ENCODE data around the gene MAP1B. TPM values are rescaled to one million over a fixed set of nuclear protein-coding genes. Genes with fewer than 3 reads are reported as not detected.

Gene MAP1B
- total and polyA plus RNA-seq, 9 donors, result 23.5 to 55.0 (median 27.8) TPM

GRCh38 chr5:72210888-72211678 is 103.8 kb downstream of the MAP1B start:
- Histone ChIP-seq H3K4me3 (ENCODE audit: low read length) (no peak overlapping the region), H3K27ac (ENCODE audit: low read length) (peak overlapping the region; percentile 54), H3K36me3 (ENCODE audit: control insufficient read depth, insufficient read depth, low read length) (peaks cover 2% of the 10 kb centered on the region), H3K9me3 (replicated peaks; ENCODE audit: control insufficient read depth, low read depth, low read length) (no peaks in the 10 kb centered on the region), H3K27me3 (ENCODE audit: control insufficient read depth, insufficient read depth, low read length) (no peaks in the 10 kb centered on the region), H3K4me1 (ENCODE audit: control insufficient read depth, insufficient read depth, low read length) (peaks cover 2% of the 10 kb centered on the region)
- peak; percentile 44 for DNase-seq
- WGBS (ENCODE audit: insufficient coverage), result no CpG with 5 or more reads among the region's 6 CpGs

- H3K27me3 ChIP-seq (ENCODE audit: control insufficient read depth, insufficient read depth, low read length), result no peaks in the 10 kb centered on the region
- 92% methylated on average over 2 of the region's 2 CpGs for WGBS (ENCODE audit: insufficient coverage)
- no peak for DNase-seq
- no peak overlapping the region for H3K27ac ChIP-seq (ENCODE audit: low read length)
- peaks cover 2% of the 10 kb centered on the region for H3K4me1 ChIP-seq (ENCODE audit: control insufficient read depth, insufficient read depth, low read length)
- H3K4me3 ChIP-seq (ENCODE audit: low read length), result no peak overlapping the region
- H3K36me3 ChIP-seq (ENCODE audit: control insufficient read depth, insufficient read depth, low read length), result peaks cover 2% of the 10 kb centered on the region
- H3K9me3 ChIP-seq (replicated peaks; ENCODE audit: control insufficient read depth, low read depth, low read length), result no peaks in the 10 kb centered on the region
These were observed 104.9 kb downstream of the MAP1B start for GRCh38 chr5:72212171-72212570.

GRCh38 chr5:72213482-72213881 is 106.2 kb downstream of the MAP1B start:
- Histone ChIP-seq H3K4me3 (ENCODE audit: low read length) (no peak overlapping the region), H3K27me3 (ENCODE audit: control insufficient read depth, insufficient read depth, low read length) (no peaks in the 10 kb centered on the region), H3K27ac (ENCODE audit: low read length) (no peak overlapping the region), H3K4me1 (ENCODE audit: control insufficient read depth, insufficient read depth, low read length) (peaks cover 2% of the 10 kb centered on the region), H3K36me3 (ENCODE audit: control insufficient read depth, insufficient read depth, low read length) (peaks cover 13% of the 10 kb centered on the region), H3K9me3 (replicated peaks; ENCODE audit: control insufficient read depth, low read depth, low read length) (no peaks in the 10 kb centered on the region)
- no peak for DNase-seq
- WGBS (ENCODE audit: insufficient coverage), result 97% methylated on average over 4 of the region's 4 CpGs

- H3K9me3 ChIP-seq (replicated peaks; ENCODE audit: control insufficient read depth, low read depth, low read length), result no peaks in the 10 kb centered on the region
- no peak overlapping the region for H3K4me3 ChIP-seq (ENCODE audit: low read length)
- DNase-seq, result no peak
- no peak overlapping the region for H3K27ac ChIP-seq (ENCODE audit: low read length)
- peaks cover 20% of the 10 kb centered on the region for H3K36me3 ChIP-seq (ENCODE audit: control insufficient read depth, insufficient read depth, low read length)
- WGBS (ENCODE audit: insufficient coverage), result 100% methylated on average over 3 of the region's 4 CpGs
- H3K4me1 ChIP-seq (ENCODE audit: control insufficient read depth, insufficient read depth, low read length), result peaks cover 2% of the 10 kb centered on the region
- no peaks in the 10 kb centered on the region for H3K27me3 ChIP-seq (ENCODE audit: control insufficient read depth, insufficient read depth, low read length)
These were observed 106.9 kb downstream of the MAP1B start for GRCh38 chr5:72214168-72214567.

- Histone ChIP-seq H3K4me3 (ENCODE audit: low read length) (no peak overlapping the region), H3K4me1 (ENCODE audit: control insufficient read depth, insufficient read depth, low read length) (no peaks in the 10 kb centered on the region), H3K9me3 (replicated peaks; ENCODE audit: control insufficient read depth, low read depth, low read length) (no peaks in the 10 kb centered on the region), H3K36me3 (ENCODE audit: control insufficient read depth, insufficient read depth, low read length) (peaks cover 43% of the 10 kb centered on the region), H3K27me3 (ENCODE audit: control insufficient read depth, insufficient read depth, low read length) (no peaks in the 10 kb centered on the region), H3K27ac (ENCODE audit: low read length) (no peak overlapping the region)
- no peak for DNase-seq
- WGBS (ENCODE audit: insufficient coverage), result no CpG with 5 or more reads among the region's 3 CpGs
These were observed 109.5 kb downstream of the MAP1B start for GRCh38 chr5:72216756-72217155.

- Histone ChIP-seq H3K9me3 (replicated peaks; ENCODE audit: control insufficient read depth, low read depth, low read length) (no peaks in the 10 kb centered on the region), H3K27me3 (ENCODE audit: control insufficient read depth, insufficient read depth, low read length) (no peaks in the 10 kb centered on the region), H3K36me3 (ENCODE audit: control insufficient read depth, insufficient read depth, low read length) (peaks cover 82% of the 10 kb centered on the region), H3K27ac (ENCODE audit: low read length) (no peak overlapping the region), H3K4me3 (ENCODE audit: low read length) (no peak overlapping the region), H3K4me1 (ENCODE audit: control insufficient read depth, insufficient read depth, low read length) (peaks cover 4% of the 10 kb centered on the region)
- no peak for DNase-seq
- WGBS (ENCODE audit: insufficient coverage), result no CpG with 5 or more reads among the region's 1 CpG
These were observed 113.8 kb downstream of the MAP1B start for GRCh38 chr5:72221099-72221498.

GRCh38 chr5:72221541-72221940 is 114.3 kb downstream of the MAP1B start:
- Histone ChIP-seq H3K36me3 (ENCODE audit: control insufficient read depth, insufficient read depth, low read length) (peaks cover 85% of the 10 kb centered on the region), H3K27ac (ENCODE audit: low read length) (no peak overlapping the region), H3K27me3 (ENCODE audit: control insufficient read depth, insufficient read depth, low read length) (no peaks in the 10 kb centered on the region), H3K4me3 (ENCODE audit: low read length) (no peak overlapping the region), H3K9me3 (replicated peaks; ENCODE audit: control insufficient read depth, low read depth, low read length) (no peaks in the 10 kb centered on the region), H3K4me1 (ENCODE audit: control insufficient read depth, insufficient read depth, low read length) (peaks cover 4% of the 10 kb centered on the region)
- peak; percentile 60 for DNase-seq
- WGBS (ENCODE audit: insufficient coverage), result 12% methylated on average over 3 of the region's 4 CpGs

GRCh38 chr5:72222521-72222920 is 115.2 kb downstream of the MAP1B start:
- H3K4me3 ChIP-seq (ENCODE audit: low read length), result no peak overlapping the region
- H3K9me3 ChIP-seq (replicated peaks; ENCODE audit: control insufficient read depth, low read depth, low read length), result no peaks in the 10 kb centered on the region
- H3K27ac ChIP-seq (ENCODE audit: low read length), result no peak overlapping the region
- no peaks in the 10 kb centered on the region for H3K27me3 ChIP-seq (ENCODE audit: control insufficient read depth, insufficient read depth, low read length)
- peaks cover 4% of the 10 kb centered on the region for H3K4me1 ChIP-seq (ENCODE audit: control insufficient read depth, insufficient read depth, low read length)
- peaks cover 87% of the 10 kb centered on the region for H3K36me3 ChIP-seq (ENCODE audit: control insufficient read depth, insufficient read depth, low read length)
- no peak for DNase-seq
- no CpG with 5 or more reads among the region's 1 CpG for WGBS (ENCODE audit: insufficient coverage)

- no peaks in the 10 kb centered on the region for H3K9me3 ChIP-seq (replicated peaks; ENCODE audit: control insufficient read depth, low read depth, low read length)
- no peak overlapping the region for H3K4me3 ChIP-seq (ENCODE audit: low read length)
- H3K36me3 ChIP-seq (ENCODE audit: control insufficient read depth, insufficient read depth, low read length), result peaks cover 78% of the 10 kb centered on the region
- WGBS (ENCODE audit: insufficient coverage), result 68% methylated on average over 2 of the region's 4 CpGs
- no peak overlapping the region for H3K27ac ChIP-seq (ENCODE audit: low read length)
- H3K27me3 ChIP-seq (ENCODE audit: control insufficient read depth, insufficient read depth, low read length), result no peaks in the 10 kb centered on the region
- DNase-seq, result no peak
- peaks cover 4% of the 10 kb centered on the region for H3K4me1 ChIP-seq (ENCODE audit: control insufficient read depth, insufficient read depth, low read length)
These were observed 116.1 kb downstream of the MAP1B start for GRCh38 chr5:72223371-72223770.

- peaks cover 71% of the 10 kb centered on the region for H3K36me3 ChIP-seq (ENCODE audit: control insufficient read depth, insufficient read depth, low read length)
- no peaks in the 10 kb centered on the region for H3K27me3 ChIP-seq (ENCODE audit: control insufficient read depth, insufficient read depth, low read length)
- 100% methylated on average over 1 of the region's 3 CpGs for WGBS (ENCODE audit: insufficient coverage)
- peak overlapping the region; percentile 29 for H3K27ac ChIP-seq (ENCODE audit: low read length)
- peak; percentile 32 for DNase-seq
- H3K4me1 ChIP-seq (ENCODE audit: control insufficient read depth, insufficient read depth, low read length), result peaks cover 4% of the 10 kb centered on the region
- no peaks in the 10 kb centered on the region for H3K9me3 ChIP-seq (replicated peaks; ENCODE audit: control insufficient read depth, low read depth, low read length)
- no peak overlapping the region for H3K4me3 ChIP-seq (ENCODE audit: low read length)
These were observed 117.7 kb downstream of the MAP1B start for GRCh38 chr5:72224946-72225463.
